22Rv1 (cell line): ENCODE results near the gene ZNF101.

Source experiments
- ZFX ChIP-seq: fragments of 450-650 bp; IDR thresholded peaks from 2 replicates; pipeline ENCODE4 v1.6.1; 2017; ENCODE audit warnings: antibody characterized with exemption, borderline replicate concordance
- TF ChIP-seq, protein P1 (sequence below): fragments of 450-650 bp; IDR thresholded peaks from 2 replicates; pipeline ENCODE4 v1.5.1; 2017; ENCODE audit warnings: mild to moderate bottlenecking

DNA sequence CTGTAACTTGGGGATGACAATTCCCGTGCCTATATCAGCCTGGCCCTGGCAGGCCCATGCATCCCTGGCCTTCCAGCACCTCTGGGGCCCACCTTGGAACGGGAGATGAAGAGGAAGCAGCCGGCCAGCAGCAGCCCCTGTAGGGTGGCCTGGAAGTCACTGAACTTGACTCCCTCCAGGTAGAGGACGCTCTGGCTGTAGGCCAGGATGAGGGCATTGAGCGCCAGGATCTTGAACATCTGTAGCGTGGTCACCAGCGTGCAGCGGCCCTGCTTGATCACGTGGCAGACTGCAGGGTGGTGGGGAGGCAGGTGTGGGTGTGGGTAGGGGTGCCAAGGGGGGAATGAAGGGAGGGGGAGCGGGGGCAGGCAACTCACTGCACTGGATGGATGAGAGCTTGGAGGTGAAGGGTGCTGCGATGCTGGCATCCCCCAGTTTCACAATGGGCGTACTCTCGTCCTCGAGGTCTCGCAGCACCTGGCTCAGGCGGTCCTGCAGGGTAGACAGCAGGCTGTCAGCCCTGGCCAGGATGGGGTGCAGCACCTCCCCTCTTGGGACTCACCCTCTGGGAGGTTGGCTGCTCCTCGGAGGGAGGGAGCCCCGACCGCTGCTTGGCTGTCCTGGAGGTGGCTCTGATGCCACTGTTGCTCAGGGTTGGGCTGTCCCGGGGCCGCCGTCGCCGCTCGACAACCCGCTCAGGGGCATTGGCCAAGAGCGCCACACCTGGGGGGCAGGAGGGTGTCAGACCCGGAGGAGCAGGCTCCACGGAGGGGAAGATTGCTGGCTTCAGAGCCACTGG lies 21.4 kb upstream of the ZNF101 start:
- TF ChIP-seq, protein P1, sequence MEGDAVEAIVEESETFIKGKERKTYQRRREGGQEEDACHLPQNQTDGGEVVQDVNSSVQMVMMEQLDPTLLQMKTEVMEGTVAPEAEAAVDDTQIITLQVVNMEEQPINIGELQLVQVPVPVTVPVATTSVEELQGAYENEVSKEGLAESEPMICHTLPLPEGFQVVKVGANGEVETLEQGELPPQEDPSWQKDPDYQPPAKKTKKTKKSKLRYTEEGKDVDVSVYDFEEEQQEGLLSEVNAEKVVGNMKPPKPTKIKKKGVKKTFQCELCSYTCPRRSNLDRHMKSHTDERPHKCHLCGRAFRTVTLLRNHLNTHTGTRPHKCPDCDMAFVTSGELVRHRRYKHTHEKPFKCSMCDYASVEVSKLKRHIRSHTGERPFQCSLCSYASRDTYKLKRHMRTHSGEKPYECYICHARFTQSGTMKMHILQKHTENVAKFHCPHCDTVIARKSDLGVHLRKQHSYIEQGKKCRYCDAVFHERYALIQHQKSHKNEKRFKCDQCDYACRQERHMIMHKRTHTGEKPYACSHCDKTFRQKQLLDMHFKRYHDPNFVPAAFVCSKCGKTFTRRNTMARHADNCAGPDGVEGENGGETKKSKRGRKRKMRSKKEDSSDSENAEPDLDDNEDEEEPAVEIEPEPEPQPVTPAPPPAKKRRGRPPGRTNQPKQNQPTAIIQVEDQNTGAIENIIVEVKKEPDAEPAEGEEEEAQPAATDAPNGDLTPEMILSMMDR: no peak
- TF ChIP-seq ZFX: no peak
